ENCODE data around the gene OBI1.

DNA sequence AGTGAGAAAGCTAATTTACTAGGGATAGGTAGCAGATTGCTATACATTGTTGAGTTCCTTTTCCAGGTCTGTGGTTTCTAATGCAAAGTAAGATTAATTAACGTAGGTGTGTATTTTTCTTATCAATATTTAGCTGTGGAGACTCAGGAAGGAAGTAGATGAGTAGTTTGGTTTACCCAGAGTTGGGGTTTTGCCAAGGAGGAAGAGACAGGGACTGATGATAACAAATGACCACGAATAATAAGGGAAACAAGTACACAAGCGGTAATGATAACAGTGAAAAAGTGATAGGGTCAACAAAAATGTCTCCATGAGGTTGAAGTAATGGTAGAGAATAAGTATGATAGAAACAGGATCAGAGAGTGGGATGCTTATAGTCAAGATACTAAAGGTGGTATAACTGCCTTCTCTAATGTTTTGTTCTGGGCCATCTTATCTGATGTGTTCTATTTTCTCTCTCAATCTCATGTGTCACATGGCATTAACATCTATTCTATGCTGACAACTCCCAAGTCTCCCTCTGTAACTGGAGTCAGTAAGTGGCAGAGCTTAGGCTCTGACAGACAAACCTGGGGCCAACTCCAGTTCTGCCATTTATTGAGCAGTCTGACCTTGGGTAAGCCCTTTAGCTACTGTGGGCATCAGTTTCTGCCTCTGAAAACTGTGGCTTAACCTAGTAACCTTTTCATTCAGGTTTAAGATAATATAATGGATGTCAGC is 8.8 kb downstream of the OBI1 start:
- TF ChIP-seq, protein P1, sequence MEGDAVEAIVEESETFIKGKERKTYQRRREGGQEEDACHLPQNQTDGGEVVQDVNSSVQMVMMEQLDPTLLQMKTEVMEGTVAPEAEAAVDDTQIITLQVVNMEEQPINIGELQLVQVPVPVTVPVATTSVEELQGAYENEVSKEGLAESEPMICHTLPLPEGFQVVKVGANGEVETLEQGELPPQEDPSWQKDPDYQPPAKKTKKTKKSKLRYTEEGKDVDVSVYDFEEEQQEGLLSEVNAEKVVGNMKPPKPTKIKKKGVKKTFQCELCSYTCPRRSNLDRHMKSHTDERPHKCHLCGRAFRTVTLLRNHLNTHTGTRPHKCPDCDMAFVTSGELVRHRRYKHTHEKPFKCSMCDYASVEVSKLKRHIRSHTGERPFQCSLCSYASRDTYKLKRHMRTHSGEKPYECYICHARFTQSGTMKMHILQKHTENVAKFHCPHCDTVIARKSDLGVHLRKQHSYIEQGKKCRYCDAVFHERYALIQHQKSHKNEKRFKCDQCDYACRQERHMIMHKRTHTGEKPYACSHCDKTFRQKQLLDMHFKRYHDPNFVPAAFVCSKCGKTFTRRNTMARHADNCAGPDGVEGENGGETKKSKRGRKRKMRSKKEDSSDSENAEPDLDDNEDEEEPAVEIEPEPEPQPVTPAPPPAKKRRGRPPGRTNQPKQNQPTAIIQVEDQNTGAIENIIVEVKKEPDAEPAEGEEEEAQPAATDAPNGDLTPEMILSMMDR (IDR thresholded peaks at IDR 0.05): no peak
- no peak for TF ChIP-seq POLR2AphosphoS5 (IDR thresholded peaks at IDR 0.05)

Data from upper lobe of left lung (tissue), 4 donors.